ENCODE results near the gene DHTKD1. TPM values are rescaled to one million over a fixed set of nuclear protein-coding genes. Genes with fewer than 3 reads are reported as not detected.
A peak's percentile ranks its signal among the peaks of the same experiment; 100 is the strongest.
"Not testable (repeated sequence)": the region's sequence is repeated elsewhere in the genome, so short reads cannot be mapped to it uniquely, and the experiment has no call there.

The DHTKD1 gene
- total RNA-seq, 3 donors from 2014 or later = 5.7 to 7.4 (median 6.1) TPM

GRCh38 chr10:12097361-12097760 lies 28.6 kb downstream of the DHTKD1 start:
- H3K4me1 Mint-ChIP-seq (ENCODE audit: low read depth); ATAC-seq; H3K27me3 Mint-ChIP-seq (ENCODE audit: low read depth); H3K4me3 Mint-ChIP-seq; H3K9me3 Mint-ChIP-seq; DNase-seq: not testable (repeated sequence)
- peaks cover 17% of the 10 kb centered on the region for H3K36me3 Mint-ChIP-seq (ENCODE audit: insufficient read depth)

DNA sequence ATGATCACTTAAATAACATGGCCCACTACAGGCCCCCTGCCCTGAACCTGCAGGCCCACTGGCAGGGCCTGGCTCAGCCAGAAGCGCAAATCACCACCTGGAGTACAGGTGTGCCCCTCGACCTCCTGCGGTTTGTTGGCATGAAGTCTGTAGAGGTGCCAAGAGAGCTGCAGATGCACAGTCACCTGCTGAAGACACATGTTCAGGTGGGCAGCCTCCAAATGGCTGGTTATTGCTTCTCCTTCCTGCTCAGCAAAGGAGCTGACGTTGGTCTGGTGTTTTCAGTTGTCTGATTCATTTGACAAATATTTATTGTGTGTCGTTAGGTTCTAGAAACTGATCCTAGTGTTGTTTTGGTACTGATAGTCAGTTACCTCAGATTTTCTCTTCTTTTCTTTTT lies 29.0 kb downstream of the DHTKD1 start:
- DNase-seq = no peak
- ATAC-seq = no peak
- H3K27me3 Mint-ChIP-seq (ENCODE audit: low read depth) = no peaks in the 10 kb centered on the region
- no peaks in the 10 kb centered on the region for H3K9me3 Mint-ChIP-seq
- H3K4me3 Mint-ChIP-seq = no peak overlapping the region
- no peaks in the 10 kb centered on the region for H3K4me1 Mint-ChIP-seq (ENCODE audit: low read depth)
- peaks cover 17% of the 10 kb centered on the region for H3K36me3 Mint-ChIP-seq (ENCODE audit: insufficient read depth)

GRCh38 chr10:12098966-12099365 lies 30.2 kb downstream of the DHTKD1 start:
- no peaks in the 10 kb centered on the region for H3K9me3 Mint-ChIP-seq
- H3K27me3 Mint-ChIP-seq (ENCODE audit: low read depth) = no peaks in the 10 kb centered on the region
- no peaks in the 10 kb centered on the region for H3K4me1 Mint-ChIP-seq (ENCODE audit: low read depth)
- ATAC-seq (no peak), DNase-seq (no peak)
- H3K36me3 Mint-ChIP-seq (ENCODE audit: insufficient read depth) = peaks cover 16% of the 10 kb centered on the region
- H3K4me3 Mint-ChIP-seq = no peak overlapping the region

- H3K36me3 Mint-ChIP-seq (ENCODE audit: insufficient read depth) = peaks cover 25% of the 10 kb centered on the region
- no peaks in the 10 kb centered on the region for H3K27me3 Mint-ChIP-seq (ENCODE audit: low read depth)
- H3K9me3 Mint-ChIP-seq = no peaks in the 10 kb centered on the region
- H3K4me3 Mint-ChIP-seq = no peak overlapping the region
- DNase-seq = no peak
- no peak for ATAC-seq
- H3K4me1 Mint-ChIP-seq (ENCODE audit: low read depth) = no peaks in the 10 kb centered on the region
Measured at GRCh38 chr10:12103802-12104201, 35.0 kb downstream of the DHTKD1 start.

GRCh38 chr10:12107781-12108180 lies 39.0 kb downstream of the DHTKD1 start:
- Mint-ChIP-seq H3K27me3 (ENCODE audit: low read depth) (no peaks in the 10 kb centered on the region), H3K36me3 (ENCODE audit: insufficient read depth) (peaks cover 24% of the 10 kb centered on the region), H3K4me1 (ENCODE audit: low read depth) (peaks cover 17% of the 10 kb centered on the region), H3K9me3 (no peaks in the 10 kb centered on the region), H3K4me3 (no peak overlapping the region)
- no peak for ATAC-seq
- DNase-seq = no peak

GRCh38 chr10:12109286-12109685 lies 40.5 kb downstream of the DHTKD1 start:
- H3K27me3 Mint-ChIP-seq (ENCODE audit: low read depth) = no peaks in the 10 kb centered on the region
- DNase-seq (no peak), ATAC-seq (peak in 1 of 2 donors; percentile 36)
- peaks cover 21% of the 10 kb centered on the region for H3K4me1 Mint-ChIP-seq (ENCODE audit: low read depth)
- H3K9me3 Mint-ChIP-seq = no peaks in the 10 kb centered on the region
- H3K4me3 Mint-ChIP-seq = no peak overlapping the region
- peaks cover 22% of the 10 kb centered on the region for H3K36me3 Mint-ChIP-seq (ENCODE audit: insufficient read depth)

DNA sequence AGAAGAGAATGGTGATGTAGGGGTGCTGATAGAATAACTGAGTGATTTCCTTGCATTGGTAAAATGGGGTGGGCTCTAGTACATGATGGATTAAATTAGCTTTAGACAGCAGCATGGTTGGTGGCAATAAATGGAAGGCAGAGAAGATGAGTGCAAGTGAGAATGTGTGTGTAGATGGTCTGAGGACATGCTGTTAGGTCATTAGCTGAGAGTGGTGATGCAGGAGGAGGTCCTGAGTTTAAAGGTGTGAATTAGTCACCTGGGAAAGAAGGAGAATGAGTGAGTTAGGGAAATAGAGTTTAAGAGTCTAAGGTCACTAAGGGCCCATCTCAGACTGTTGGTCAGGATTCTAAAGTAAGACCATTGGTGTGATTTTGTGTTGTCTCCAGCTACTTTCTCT lies 42.8 kb downstream of the DHTKD1 start:
- Mint-ChIP-seq H3K36me3 (ENCODE audit: insufficient read depth) (peaks cover 8% of the 10 kb centered on the region), H3K27me3 (ENCODE audit: low read depth) (no peaks in the 10 kb centered on the region), H3K4me3 (no peak overlapping the region), H3K9me3 (no peaks in the 10 kb centered on the region), H3K4me1 (ENCODE audit: low read depth) (peaks cover 21% of the 10 kb centered on the region)
- DNase-seq = no peak
- no peak for ATAC-seq

- DNase-seq (no peak), ATAC-seq (no peak)
- Mint-ChIP-seq H3K4me3 (no peak overlapping the region), H3K4me1 (ENCODE audit: low read depth) (peaks cover 21% of the 10 kb centered on the region), H3K36me3 (ENCODE audit: insufficient read depth) (peaks cover 11% of the 10 kb centered on the region), H3K9me3 (no peaks in the 10 kb centered on the region), H3K27me3 (ENCODE audit: low read depth) (no peaks in the 10 kb centered on the region)
Measured at GRCh38 chr10:12113627-12114026, 44.9 kb downstream of the DHTKD1 start.

DNA sequence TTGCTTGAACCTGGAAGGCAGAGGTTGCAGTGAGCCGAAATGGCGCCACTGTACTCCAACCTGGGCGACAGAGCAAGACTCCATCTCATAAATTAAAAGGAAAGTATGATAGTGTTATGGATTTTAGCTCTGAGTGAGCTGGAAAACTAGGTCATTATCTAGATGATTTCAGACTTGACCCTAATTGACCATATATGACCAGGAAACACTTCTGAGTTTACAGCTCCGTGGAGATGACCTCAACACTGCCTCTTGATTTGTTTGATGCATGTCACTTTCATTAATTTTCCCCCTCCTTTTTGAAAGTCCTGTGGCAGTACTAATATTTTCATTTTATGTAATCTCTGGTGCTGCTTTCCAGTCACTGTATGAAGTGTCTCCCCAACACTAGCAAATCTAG lies 52.9 kb downstream of the DHTKD1 start:
- Mint-ChIP-seq H3K36me3 (ENCODE audit: insufficient read depth) (peaks cover 24% of the 10 kb centered on the region), H3K4me1 (ENCODE audit: low read depth) (peaks cover 26% of the 10 kb centered on the region), H3K27me3 (ENCODE audit: low read depth) (no peaks in the 10 kb centered on the region), H3K9me3 (no peaks in the 10 kb centered on the region), H3K4me3 (no peak overlapping the region)
- ATAC-seq (no peak), DNase-seq (no peak)

DNA sequence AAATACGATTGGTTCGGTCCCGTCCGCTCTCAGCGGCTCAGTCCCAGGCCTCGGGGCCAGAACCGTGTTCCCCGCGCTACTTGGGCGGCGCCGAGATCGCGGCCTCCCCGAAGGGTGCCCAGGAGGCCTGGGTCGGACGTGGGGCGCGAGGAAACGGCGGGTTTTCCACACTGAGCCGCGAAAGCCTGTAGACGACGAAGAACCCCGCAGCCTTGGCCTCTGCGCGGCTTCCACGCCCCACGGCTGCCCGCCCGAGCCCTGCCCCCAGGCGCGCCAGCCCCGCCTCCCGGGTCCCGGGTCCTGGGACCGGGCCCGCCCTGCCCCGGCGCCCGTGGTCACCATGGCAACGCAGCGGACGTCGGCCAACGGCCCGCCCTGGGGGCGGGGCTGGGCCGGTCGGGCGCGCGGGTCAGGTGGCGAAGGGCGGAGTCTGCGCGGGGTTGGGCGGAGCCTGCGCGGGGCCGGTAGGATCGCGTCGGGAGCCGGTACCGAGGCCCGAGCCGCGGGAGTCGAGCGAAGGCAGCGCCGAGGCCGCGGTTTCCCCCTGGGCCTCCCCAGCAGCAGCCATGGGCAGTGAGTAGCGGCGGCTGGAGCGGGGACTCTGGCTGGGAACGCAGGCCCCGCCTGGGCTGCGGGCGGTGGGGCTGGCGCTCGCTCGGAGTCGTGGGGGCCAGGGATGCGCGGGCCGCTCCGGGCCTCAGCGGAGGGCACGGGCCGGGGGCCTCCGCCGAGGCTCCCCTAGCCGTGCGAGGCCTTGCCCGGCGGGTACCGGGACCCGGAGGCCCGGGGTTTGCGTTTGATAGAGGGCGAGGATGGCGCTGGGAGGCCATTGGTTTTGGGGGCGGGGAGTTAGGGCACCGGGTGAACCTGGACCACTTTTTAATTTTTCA lies 60.7 kb downstream of the DHTKD1 start, which contains the start of gene SEC61A2:
TSS of gene SEC61A2 (plus strand) at position 456 of the 890 bp plus-strand sequence. CDS start at position 567, 111 bp downstream.
- Mint-ChIP-seq H3K36me3 (ENCODE audit: insufficient read depth) (peaks cover 2% of the 10 kb centered on the region), H3K27me3 (ENCODE audit: low read depth) (no peaks in the 10 kb centered on the region), H3K4me3 (peak within 1 kb of the TSS; percentile 89), H3K9me3 (no peaks in the 10 kb centered on the region), H3K4me1 (ENCODE audit: low read depth) (peaks cover 21% of the 10 kb centered on the region)
- ATAC-seq = peak; percentile 94 to 97
- peak; percentile 98 for DNase-seq

DNA sequence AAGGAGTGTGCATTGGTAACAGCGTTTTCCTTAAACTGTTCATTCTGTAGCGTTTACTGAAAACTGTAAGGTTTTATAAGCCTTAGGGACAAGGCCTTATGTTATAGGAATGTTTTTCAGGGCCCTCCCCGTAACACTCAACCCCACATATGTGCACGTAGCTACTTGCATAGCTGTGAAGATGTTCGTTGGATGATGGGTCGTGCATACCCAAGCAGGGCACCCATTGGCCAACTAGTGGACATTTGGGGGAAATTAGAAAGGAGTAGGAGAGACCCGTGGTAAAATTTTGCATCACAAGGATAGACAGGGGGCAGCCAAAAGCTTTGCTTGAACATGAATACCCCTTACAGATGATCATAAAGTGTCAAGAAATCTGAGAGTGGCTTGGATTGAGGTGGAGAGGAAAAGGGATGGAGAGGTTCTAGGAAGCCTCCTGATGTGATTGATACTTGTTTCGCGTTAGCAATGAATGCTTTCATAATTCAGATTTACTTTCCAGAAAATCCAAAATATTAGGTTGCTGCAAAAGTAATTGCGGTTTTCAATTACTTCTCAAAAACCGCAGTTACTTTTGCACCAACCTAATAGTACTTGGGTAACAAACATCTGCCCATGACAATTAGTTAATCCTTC lies 61.6 kb downstream of the DHTKD1 start:
- DNase-seq (peak; percentile 14), ATAC-seq (peak in 1 of 2 donors; percentile 13)
- H3K4me1 Mint-ChIP-seq (ENCODE audit: low read depth) = peaks cover 21% of the 10 kb centered on the region
- H3K36me3 Mint-ChIP-seq (ENCODE audit: insufficient read depth) = peaks cover 2% of the 10 kb centered on the region
- H3K9me3 Mint-ChIP-seq = no peaks in the 10 kb centered on the region
- peak overlapping the region; percentile 89 for H3K4me3 Mint-ChIP-seq
- H3K27me3 Mint-ChIP-seq (ENCODE audit: low read depth) = no peaks in the 10 kb centered on the region

- no peak overlapping the region for H3K4me3 Mint-ChIP-seq
- DNase-seq = no peak
- no peak for ATAC-seq
- H3K9me3 Mint-ChIP-seq = no peaks in the 10 kb centered on the region
- H3K36me3 Mint-ChIP-seq (ENCODE audit: insufficient read depth) = peaks cover 14% of the 10 kb centered on the region
- H3K4me1 Mint-ChIP-seq (ENCODE audit: low read depth) = peaks cover 10% of the 10 kb centered on the region
- no peaks in the 10 kb centered on the region for H3K27me3 Mint-ChIP-seq (ENCODE audit: low read depth)
Measured at GRCh38 chr10:12135631-12136030, 66.9 kb downstream of the DHTKD1 start.

GRCh38 chr10:12140038-12140437 lies 71.3 kb downstream of the DHTKD1 start:
- Mint-ChIP-seq H3K27me3 (ENCODE audit: low read depth) (no peaks in the 10 kb centered on the region), H3K9me3 (no peaks in the 10 kb centered on the region), H3K36me3 (ENCODE audit: insufficient read depth) (peaks cover 35% of the 10 kb centered on the region), H3K4me3 (no peak overlapping the region), H3K4me1 (ENCODE audit: low read depth) (no peaks in the 10 kb centered on the region)
- no peak for DNase-seq
- no peak for ATAC-seq

GRCh38 chr10:12144538-12144937 lies 75.8 kb downstream of the DHTKD1 start:
- H3K4me1 Mint-ChIP-seq (ENCODE audit: low read depth) = no peaks in the 10 kb centered on the region
- peaks cover 32% of the 10 kb centered on the region for H3K36me3 Mint-ChIP-seq (ENCODE audit: insufficient read depth)
- no peaks in the 10 kb centered on the region for H3K27me3 Mint-ChIP-seq (ENCODE audit: low read depth)
- no peaks in the 10 kb centered on the region for H3K9me3 Mint-ChIP-seq
- H3K4me3 Mint-ChIP-seq = no peak overlapping the region
- ATAC-seq = no peak
- DNase-seq = no peak

GRCh38 chr10:12150163-12150562 lies 81.4 kb downstream of the DHTKD1 start:
- no peaks in the 10 kb centered on the region for H3K9me3 Mint-ChIP-seq

More at GRCh38 chr10:12150163-12150562, 81.4 kb downstream of the DHTKD1 start:
- H3K4me1 Mint-ChIP-seq (ENCODE audit: low read depth) = no peaks in the 10 kb centered on the region
- H3K27me3 Mint-ChIP-seq (ENCODE audit: low read depth) = no peaks in the 10 kb centered on the region
- DNase-seq = no peak
- no peak for ATAC-seq
- no peak overlapping the region for H3K4me3 Mint-ChIP-seq
- peaks cover 23% of the 10 kb centered on the region for H3K36me3 Mint-ChIP-seq (ENCODE audit: insufficient read depth)
